Hematopoietic multipotent progenitor cell treated with erythropoietin and hydrocortisone succinate and interleukin-3 and kit ligand, for 6 days (in vitro differentiated cells): ENCODE measurements around the gene BACH2.
"Not testable (repeated sequence)": the region's sequence is repeated elsewhere in the genome, so short reads cannot be mapped to it uniquely, and the experiment has no call there.

Source experiments
- DNase-seq: peaks from one replicate; pipeline ENCODE4 v3.0.0-alpha.2; 2015

The BACH2 gene

GRCh38 chr6:89984926-89985750, 311.5 kb downstream of the BACH2 start:
- no peak for DNase-seq

DNA sequence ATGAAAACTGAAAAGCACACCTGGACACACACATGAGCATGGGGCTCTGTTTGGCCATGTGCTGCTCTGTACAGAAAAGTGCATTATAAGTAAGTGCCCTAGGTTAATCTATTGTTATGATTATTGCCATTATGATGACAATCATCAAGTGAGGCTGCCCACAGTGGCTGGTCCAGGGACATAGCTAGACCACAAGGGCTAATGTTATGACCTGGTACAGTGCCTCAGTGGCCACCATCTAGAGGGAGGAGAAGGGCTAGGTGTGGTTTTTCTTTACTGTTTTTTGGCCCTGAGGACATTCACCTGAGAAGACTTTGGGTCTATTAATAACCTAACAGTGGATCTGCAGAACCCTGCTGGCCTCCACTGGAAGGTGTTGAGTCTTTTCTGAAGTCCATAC, 316.3 kb downstream of the BACH2 start:
- DNase-seq, result no peak

DNA sequence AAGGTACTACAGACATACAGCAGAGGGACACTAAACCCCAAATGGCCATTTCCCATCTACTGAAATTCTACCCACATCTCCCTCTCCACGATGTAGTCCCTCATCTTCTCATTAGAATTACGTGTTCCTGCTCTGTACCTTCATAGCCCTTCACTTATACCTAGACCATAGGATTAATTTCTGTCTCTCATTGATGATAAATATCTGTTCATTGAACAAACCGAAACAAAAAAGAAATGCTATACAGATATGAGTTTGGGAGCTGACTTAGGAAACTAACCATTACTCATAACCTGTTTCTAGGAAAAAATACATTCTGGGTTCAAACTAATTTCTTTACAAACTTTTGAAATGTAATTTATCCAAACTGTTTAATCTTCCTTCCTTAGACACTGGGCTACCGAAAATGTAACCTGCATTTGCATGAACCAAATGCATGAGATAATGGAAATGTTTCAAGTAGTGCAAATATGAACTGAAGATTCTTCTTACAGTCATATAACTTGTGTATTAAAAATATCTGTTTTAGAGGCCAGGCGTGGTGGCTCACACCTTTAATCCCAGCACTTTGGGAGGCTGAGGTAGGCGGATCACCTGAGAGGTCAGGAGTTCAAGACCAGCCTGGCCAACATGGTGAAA, 317.0 kb downstream of the BACH2 start:
- no peak for DNase-seq

DNA sequence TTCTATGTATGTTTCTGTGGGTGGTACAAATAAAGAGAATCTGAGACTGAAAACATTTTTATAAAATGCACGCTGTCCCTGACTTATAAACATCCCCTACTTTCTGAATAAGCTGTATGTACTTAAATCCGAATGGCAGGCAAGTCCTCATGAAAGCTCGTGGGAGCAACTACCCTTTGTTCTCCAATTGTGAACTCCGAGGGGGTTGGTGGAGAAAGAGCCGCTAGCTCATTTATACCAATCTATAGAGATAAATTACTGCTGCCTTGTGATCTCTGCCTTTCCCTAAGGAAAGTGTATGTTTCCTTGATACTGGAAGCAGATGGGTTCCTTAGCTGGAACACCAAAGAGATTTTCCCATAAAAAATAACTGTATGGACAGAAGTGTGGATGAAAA, 317.9 kb downstream of the BACH2 start:
- DNase-seq, result no peak

- no peak for DNase-seq
These were observed 318.6 kb downstream of the BACH2 start for GRCh38 chr6:89977808-89978748.

- DNase-seq, result no peak
These were observed 320.0 kb downstream of the BACH2 start for GRCh38 chr6:89976694-89977020.

- DNase-seq, result no peak
These were observed 320.5 kb downstream of the BACH2 start for GRCh38 chr6:89975991-89976693.

GRCh38 chr6:89975366-89975765, 321.3 kb downstream of the BACH2 start:
- DNase-seq, result no peak

- DNase-seq, result no peak
These were observed 321.8 kb downstream of the BACH2 start for GRCh38 chr6:89974834-89975233.

DNA sequence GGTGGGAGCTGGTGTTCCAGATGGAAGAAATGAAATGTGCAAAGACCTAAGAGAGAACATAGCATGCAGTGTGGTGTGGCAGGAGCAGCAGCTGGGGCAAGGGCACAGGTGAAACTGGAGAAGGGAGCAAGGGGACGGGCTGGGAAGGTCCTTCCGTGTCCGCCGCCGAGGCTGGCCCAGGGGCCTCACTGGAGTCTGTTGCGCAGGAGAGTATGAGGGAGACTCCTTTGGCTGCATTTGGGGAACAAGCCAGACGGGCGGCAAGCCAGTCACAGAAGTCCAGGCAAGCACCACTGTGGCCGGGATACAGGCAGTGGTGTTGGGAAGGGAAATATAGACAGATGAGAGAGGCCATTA, 324.6 kb downstream of the BACH2 start:
- no peak for DNase-seq

DNA sequence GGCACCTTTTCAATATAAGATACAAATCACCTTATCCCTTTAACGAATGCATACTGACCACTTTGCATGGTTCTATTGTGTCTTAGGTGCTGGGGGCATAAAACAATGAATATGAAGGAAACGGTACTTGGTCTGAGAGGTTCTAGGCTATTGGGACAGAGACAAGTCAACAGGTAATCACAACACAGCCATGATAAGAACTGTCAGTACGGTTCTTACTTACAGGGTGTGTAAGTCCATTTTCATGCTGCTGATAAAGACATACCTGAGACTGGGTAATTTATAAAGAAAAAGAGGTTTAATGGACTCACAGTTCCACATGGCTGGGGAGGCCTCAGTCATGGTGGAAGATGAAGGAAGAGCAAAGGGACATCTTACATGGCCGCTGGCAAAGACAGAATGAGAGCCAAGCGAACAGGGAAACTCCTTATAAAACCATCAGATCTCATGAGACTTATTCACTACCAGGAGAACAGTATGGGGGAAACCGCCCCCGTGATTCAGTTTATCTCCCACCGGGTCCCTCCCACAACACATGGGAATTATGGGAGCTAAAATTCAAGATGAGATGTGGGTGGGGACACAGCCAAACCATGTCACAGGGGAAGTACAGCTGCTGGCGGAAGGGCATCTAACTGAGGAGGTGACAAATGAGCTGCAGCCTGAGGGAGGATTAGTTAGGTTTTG, 325.2 kb downstream of the BACH2 start:
- not testable (repeated sequence) for DNase-seq

DNA sequence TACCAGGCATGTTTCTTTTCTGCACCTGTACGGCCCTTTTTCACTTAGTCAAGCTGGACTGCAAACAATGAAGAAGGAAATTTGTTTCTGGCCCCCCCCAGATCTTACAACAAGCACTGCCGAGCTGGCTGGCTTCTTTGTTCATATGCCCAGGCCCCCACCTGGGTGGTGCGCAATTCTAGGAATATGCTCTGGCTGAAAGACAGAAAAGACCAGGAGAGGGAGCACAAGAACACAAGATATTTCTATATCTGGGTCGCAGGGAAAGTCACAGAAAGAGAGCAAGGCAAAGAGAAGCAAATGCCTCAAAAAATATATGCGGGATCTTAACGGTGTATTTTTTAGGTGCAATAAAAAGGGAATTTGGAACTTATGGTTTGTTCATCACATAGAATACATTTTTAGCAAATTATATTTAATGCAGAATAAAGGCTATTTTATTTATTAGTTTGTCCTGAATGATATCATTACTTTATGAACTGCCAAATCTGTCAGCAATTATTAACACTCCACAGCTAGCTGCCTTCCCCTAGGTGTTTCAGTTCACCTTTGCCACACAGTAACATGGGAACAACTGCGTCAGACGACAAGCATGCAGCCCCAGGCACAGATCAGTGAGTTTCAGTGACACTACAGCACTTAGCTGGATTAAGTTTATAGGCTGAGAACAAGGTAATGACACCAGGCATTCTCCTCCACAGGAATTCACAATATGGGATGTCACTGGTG, 325.9 kb downstream of the BACH2 start:
- peak; percentile 80 for DNase-seq

DNA sequence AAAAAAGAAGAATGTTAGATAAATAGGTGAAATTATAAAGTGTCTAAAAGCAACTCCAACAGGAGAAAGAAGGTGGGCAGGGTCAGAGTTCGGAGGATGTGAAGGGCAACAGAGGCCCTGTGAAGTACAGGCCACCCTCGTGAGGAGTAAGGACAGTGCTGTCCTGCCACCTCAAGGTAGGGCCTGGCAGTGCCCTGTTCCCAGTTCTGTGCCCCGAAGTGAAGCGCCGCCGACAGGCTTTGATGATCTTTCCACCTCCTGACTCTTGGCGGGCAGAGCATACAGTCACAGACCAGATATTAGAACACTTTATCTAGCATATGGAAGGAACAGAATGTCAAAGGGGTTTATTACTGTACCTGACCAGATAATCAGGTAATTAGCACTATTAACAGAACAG, 326.6 kb downstream of the BACH2 start:
- peak; percentile 13 for DNase-seq

DNA sequence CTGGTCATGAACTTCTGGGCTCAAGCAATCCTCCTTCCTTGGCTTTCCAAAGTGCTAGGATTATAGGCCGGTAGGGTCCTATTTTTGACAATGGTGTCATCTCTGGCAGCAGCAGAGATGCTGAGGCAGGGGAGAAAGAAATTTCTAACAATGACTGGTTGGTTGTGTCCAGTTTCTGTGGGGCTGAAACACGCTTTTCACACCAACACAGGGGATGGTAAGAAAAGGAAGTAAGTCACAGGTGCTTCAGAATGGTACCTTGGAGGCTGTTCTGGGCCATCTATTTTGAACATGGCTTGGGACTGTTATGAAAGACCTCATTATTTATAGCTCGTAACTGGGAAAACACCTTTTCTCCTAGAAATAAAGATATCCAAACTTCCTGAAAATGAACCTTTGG, 329.7 kb downstream of the BACH2 start:
- DNase-seq, result no peak

- no peak for DNase-seq
These were observed 330.5 kb downstream of the BACH2 start for GRCh38 chr6:89966228-89966544.

DNA sequence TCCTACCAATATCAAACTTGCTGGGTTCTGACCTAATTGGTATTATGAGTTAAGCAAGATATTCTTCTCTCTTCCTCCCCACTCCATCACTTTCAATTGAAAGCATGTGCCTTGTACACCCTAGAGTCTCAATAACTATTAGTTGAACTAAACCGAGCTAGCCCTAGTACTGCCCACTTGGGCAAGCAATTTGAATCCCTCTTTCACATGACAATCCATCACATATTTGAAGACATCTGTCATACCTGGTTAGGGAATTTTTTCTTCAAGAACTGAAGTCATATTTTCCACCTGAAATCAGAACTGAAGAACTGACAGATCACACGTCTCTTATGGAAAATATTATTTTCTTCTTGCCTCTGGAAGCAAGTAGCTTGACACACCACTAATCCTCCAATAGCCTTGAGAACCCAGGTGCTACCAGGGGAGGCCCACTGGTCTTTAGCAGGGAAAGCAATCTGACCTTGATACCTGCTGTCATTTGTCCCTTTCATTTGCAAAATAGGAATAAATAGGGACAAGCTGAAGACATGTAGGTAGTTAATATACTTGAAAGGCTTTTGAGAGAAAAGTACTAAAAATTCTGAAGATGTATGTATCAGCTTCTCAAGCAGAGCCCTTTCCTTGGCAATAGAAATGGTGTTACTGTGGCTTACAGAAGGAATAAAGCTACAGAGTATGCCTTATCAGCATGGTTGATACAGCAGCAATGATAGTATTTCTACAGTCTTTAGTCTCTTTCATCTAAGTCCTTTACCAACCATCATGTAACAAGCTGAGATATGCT, 331.0 kb downstream of the BACH2 start:
- DNase-seq, result no peak

DNA sequence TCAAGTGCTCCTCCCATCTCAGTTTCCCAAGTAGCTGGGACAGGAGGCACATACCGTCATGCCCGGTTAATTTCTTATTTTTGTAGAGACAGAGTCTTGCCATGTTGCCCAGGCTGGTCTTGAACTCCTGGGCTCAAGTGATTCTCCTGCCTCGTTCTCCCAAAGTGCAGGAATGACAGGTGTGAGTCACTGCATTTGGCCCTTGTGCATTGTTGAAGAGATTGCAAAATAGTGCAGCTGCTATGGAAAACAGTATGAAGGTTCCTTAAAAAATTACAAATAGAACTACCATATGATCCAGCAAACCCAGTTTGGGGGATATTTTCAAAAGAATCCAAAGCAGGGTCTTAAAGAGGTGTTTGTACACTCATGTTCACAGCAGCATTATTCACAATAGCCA, 333.3 kb downstream of the BACH2 start:
- no peak for DNase-seq

DNA sequence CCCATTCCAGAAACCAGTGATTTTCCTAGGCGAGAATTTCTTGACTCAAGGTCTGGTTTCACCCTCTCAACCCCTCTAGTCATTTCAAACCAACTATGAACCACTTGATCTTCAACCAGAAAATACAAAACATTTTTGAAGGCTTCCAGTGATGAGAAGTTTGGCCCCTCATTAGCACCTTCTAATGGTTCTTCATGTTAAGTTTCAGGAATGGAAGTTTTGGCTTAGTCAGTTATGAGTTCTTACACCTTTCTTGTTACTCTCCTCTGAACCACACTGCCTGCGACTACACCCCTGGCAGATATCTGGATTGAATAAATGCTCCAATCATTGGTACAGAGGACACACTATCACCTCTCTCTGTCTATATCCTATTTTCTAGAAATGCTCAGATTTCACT, 335.2 kb downstream of the BACH2 start:
- DNase-seq, result no peak

DNA sequence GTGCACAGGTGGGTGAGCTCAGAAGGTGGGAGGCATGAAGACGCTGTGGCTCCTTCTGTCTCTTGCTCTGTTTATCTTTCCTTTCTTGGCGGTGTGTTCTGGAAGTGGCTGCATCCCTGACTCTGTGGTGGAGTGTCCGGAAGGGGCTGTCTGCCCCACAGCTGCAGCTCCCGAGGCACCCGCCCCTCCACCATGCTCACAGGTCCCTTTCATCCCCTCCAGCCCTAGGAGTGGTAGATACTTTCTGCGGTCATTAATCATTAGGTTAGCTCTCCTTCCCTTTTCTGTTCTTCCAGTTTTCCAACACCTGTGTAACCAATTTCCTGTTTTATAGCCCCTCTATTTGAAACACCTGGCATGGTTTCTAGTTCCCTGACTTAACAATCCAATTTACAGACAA, 336.8 kb downstream of the BACH2 start:
- DNase-seq, result no peak

GRCh38 chr6:89956182-89956581, 340.5 kb downstream of the BACH2 start:
- no peak for DNase-seq

GRCh38 chr6:89955364-89955763, 341.3 kb downstream of the BACH2 start:
- no peak for DNase-seq
